ENCODE results near the gene UGT2B28. TPM values are rescaled to one million over a fixed set of nuclear protein-coding genes. Genes with fewer than 3 reads are reported as not detected.
"Not testable (repeated sequence)": the region's sequence is repeated elsewhere in the genome, so short reads cannot be mapped to it uniquely, and the experiment has no call there.

UGT2B28 gene
- total and polyA plus RNA-seq, 8 donors = 0.12 to 0.91 (median 0.65) TPM; not detected in 4

- Histone ChIP-seq H3K27ac (no peak overlapping the region), H3K4me1 (no peaks in the 10 kb centered on the region), H3K36me3 (no peaks in the 10 kb centered on the region), H3K9me3 (no peaks in the 10 kb centered on the region), H3K27me3 (no peaks in the 10 kb centered on the region), H3K4me3 (no peak overlapping the region)
- DNase-seq = no peak
- intact Hi-C loops (cut with DNase I) = no loop called here
- ATAC-seq = no peak
- no peak for TF ChIP-seq CTCF (IDR thresholded peaks at IDR 0.05)
Measured at GRCh38 chr4:69323284-69323683, 43.0 kb downstream of the UGT2B28 start.

GRCh38 chr4:69330345-69331047 lies 50.2 kb downstream of the UGT2B28 start:
- H3K9me3 ChIP-seq = no peaks in the 10 kb centered on the region
- TF ChIP-seq CTCF (IDR thresholded peaks at IDR 0.05) = no peak
- no peaks in the 10 kb centered on the region for H3K36me3 ChIP-seq
- no peaks in the 10 kb centered on the region for H3K27me3 ChIP-seq
- DNase-seq (no peak), ATAC-seq (no peak)
- intact Hi-C loops (cut with DNase I) = no loop called here
- no peak overlapping the region for H3K4me3 ChIP-seq
- no peaks in the 10 kb centered on the region for H3K4me1 ChIP-seq
- H3K27ac ChIP-seq = no peak overlapping the region

GRCh38 chr4:69331304-69331703 lies 51.0 kb downstream of the UGT2B28 start:
- intact Hi-C loops (cut with DNase I); H3K27ac ChIP-seq: not testable (repeated sequence)

GRCh38 chr4:69335485-69335884 lies 55.2 kb downstream of the UGT2B28 start:
- H3K4me1 ChIP-seq; H3K9me3 ChIP-seq; ATAC-seq; intact Hi-C loops (cut with DNase I); H3K27me3 ChIP-seq; DNase-seq; H3K27ac ChIP-seq; H3K36me3 ChIP-seq; H3K4me3 ChIP-seq: not testable (repeated sequence)

More at GRCh38 chr4:69331304-69331703, 51.0 kb downstream of the UGT2B28 start:
- H3K36me3 ChIP-seq, H3K4me1 ChIP-seq, H3K4me3 ChIP-seq, H3K9me3 ChIP-seq, H3K27me3 ChIP-seq, ATAC-seq, DNase-seq: not testable (repeated sequence)

- H3K36me3 ChIP-seq; H3K27ac ChIP-seq; ATAC-seq; H3K4me3 ChIP-seq; H3K27me3 ChIP-seq; H3K9me3 ChIP-seq; DNase-seq; H3K4me1 ChIP-seq; intact Hi-C loops (cut with DNase I): not testable (repeated sequence)
Measured at GRCh38 chr4:69343114-69343513, 62.8 kb downstream of the UGT2B28 start.

- H3K4me1 ChIP-seq; ATAC-seq; H3K27ac ChIP-seq; H3K27me3 ChIP-seq; intact Hi-C loops (cut with DNase I); H3K9me3 ChIP-seq; DNase-seq; H3K36me3 ChIP-seq; H3K4me3 ChIP-seq: not testable (repeated sequence)
Measured at GRCh38 chr4:69343558-69344420, 63.5 kb downstream of the UGT2B28 start.

Other genes with a start within 250 kb of the UGT2B28 start
- gene UGT2B7, start 184.0 kb upstream of the UGT2B28 start, total RNA-seq = 1 to 10 TPM in 1 of 2 donors, under 1 TPM in 1; 0.47 to 1.5 TPM
- gene UGT2B7, start 184.0 kb upstream of the UGT2B28 start, polyA plus RNA-seq (ENCODE audit: insufficient read length in 6 of 6) = 10 to 100 TPM; 12.4 to 46.5 (median 29.6) TPM
- gene UGT2B11, start 65.7 kb upstream of the UGT2B28 start, total RNA-seq = not detected
- under 1 TPM in 2 of 6 donors, not detected in 4; 0.10 to 0.62 TPM for gene UGT2B11, start 65.7 kb upstream of the UGT2B28 start, polyA plus RNA-seq (ENCODE audit: insufficient read length in 6 of 6)
- 1 to 10 TPM; 2.2 to 3.0 TPM for gene UGT2B4, start 215.4 kb downstream of the UGT2B28 start, total RNA-seq
- gene UGT2B4, start 215.4 kb downstream of the UGT2B28 start, polyA plus RNA-seq (ENCODE audit: insufficient read length in 6 of 6) = 1 to 10 TPM in 1 of 6 donors, under 1 TPM in 4, not detected in 1; 0.17 to 1.1 (median 0.38) TPM

All from left lung (tissue), 10 donors.